Uterus (tissue), 2 donors: Measurements from ENCODE around the gene DNM3.

Source experiments
- CTCF ChIP-seq, 4 experiments: fragments of 200-600 bp in 2 of 4; fragments of 450-650 bp in 2 of 4; sonication (generic) in 2 of 4; IDR thresholded peaks; one replicate each; pipeline ENCODE4 v1.5.1; 2016 to 2019; ENCODE audit warnings: antibody characterized with exemption in 4 of 4, mild to moderate bottlenecking in 2 of 4, moderate library complexity in 1 of 4
- POLR2A ChIP-seq, 2 donors: fragments of 450-650 bp; IDR thresholded peaks; one replicate each; pipeline ENCODE4 v1.6.1; 2016; ENCODE audit warnings: antibody characterized with exemption in 2 of 2, mild to moderate bottlenecking in 1 of 2, moderate library complexity in 1 of 2

- no peak for TF ChIP-seq CTCF (IDR thresholded peaks at IDR 0.05)
- no peak for TF ChIP-seq POLR2A (IDR thresholded peaks at IDR 0.05)
These were observed 30.6 kb downstream of the DNM3 start for GRCh38 chr1:171871848-171872247.
